ENCODE data around the gene ARMC9.
"Not testable (repeated sequence)": the region's sequence is repeated elsewhere in the genome, so short reads cannot be mapped to it uniquely, and the experiment has no call there.

DNA sequence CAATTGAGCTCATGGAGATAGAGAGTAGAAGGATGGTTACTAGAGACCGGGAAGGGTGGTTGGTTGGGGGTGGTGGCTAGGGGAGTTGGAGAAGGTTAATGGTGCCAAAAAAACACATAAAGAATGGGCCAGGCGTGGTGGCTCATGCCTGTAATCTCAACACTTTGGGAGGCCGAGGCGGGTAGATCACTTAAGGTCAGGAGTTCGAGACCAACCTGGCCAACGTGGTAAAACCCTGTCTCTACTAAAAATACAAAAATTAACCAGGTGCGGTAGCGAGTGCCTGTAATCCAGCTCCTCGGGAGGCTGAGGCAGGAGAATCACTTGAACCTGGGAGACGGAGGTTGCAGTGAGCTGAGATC, 150.9 kb downstream of the ARMC9 start:
- TF ChIP-seq, protein P1, sequence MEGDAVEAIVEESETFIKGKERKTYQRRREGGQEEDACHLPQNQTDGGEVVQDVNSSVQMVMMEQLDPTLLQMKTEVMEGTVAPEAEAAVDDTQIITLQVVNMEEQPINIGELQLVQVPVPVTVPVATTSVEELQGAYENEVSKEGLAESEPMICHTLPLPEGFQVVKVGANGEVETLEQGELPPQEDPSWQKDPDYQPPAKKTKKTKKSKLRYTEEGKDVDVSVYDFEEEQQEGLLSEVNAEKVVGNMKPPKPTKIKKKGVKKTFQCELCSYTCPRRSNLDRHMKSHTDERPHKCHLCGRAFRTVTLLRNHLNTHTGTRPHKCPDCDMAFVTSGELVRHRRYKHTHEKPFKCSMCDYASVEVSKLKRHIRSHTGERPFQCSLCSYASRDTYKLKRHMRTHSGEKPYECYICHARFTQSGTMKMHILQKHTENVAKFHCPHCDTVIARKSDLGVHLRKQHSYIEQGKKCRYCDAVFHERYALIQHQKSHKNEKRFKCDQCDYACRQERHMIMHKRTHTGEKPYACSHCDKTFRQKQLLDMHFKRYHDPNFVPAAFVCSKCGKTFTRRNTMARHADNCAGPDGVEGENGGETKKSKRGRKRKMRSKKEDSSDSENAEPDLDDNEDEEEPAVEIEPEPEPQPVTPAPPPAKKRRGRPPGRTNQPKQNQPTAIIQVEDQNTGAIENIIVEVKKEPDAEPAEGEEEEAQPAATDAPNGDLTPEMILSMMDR (IDR thresholded peaks at IDR 0.05) = not testable (repeated sequence)
- TF ChIP-seq POLR2AphosphoS5 (IDR thresholded peaks at IDR 0.05); POLR2A (IDR thresholded peaks at IDR 0.05); EP300 (IDR thresholded peaks at IDR 0.05; ENCODE audit: low read depth): not testable (repeated sequence)
